Osteocyte (in vitro differentiated cells): ENCODE measurements around the gene PRKAB1. TPM values are rescaled to one million over a fixed set of nuclear protein-coding genes. Genes with fewer than 3 reads are reported as not detected.
A peak's percentile ranks its signal among the peaks of the same experiment; 100 is the strongest.

Experiments
- DNase-seq: peaks from one replicate; pipeline ENCODE4 v3.0.0; 2021; ENCODE audit warnings: mixed read lengths; ENCODE audit not compliant: unreplicated experiment; ENCODE audit errors: extremely low spot score
- H3K27ac Mint-ChIP-seq: one replicate; pipeline ENCODE4 v1.8.0; 2021; ENCODE audit warnings: mild to moderate bottlenecking, mixed read lengths; ENCODE audit not compliant: unreplicated experiment
- H3K27me3 Mint-ChIP-seq: one replicate; pipeline ENCODE4 v1.8.0; 2021; ENCODE audit warnings: mixed read lengths; ENCODE audit not compliant: unreplicated experiment
- H3K36me3 Mint-ChIP-seq: one replicate; pipeline ENCODE4 v1.8.0; 2021; ENCODE audit warnings: mixed read lengths; ENCODE audit not compliant: unreplicated experiment
- H3K4me1 Mint-ChIP-seq: one replicate; pipeline ENCODE4 v1.8.0; 2021; ENCODE audit warnings: mixed read lengths; ENCODE audit not compliant: unreplicated experiment
- H3K4me3 Mint-ChIP-seq: one replicate; pipeline ENCODE4 v1.8.0; 2021; ENCODE audit warnings: mild to moderate bottlenecking, moderate library complexity, mixed read lengths; ENCODE audit not compliant: unreplicated experiment
- H3K9me3 Mint-ChIP-seq: one replicate; pipeline ENCODE4 v1.8.0; 2021; ENCODE audit warnings: mixed read lengths; ENCODE audit not compliant: unreplicated experiment
- CTCF ChIP-seq: fragments of 200-600 bp; sonication (generic); IDR thresholded peaks from 2 replicates; pipeline ENCODE4 v1.5.0; 2021; ENCODE audit warnings: antibody characterized with exemption, mild to moderate bottlenecking, moderate library complexity
- total RNA-seq: library from RNA; stranded (reverse); gene quantifications from 2 replicates; pipeline ENCODE4 v1.2.1, GENCODE V29; 2021

PRKAB1 gene
- total RNA-seq, 1 donor from 2014 or later = 25.3 TPM

DNA sequence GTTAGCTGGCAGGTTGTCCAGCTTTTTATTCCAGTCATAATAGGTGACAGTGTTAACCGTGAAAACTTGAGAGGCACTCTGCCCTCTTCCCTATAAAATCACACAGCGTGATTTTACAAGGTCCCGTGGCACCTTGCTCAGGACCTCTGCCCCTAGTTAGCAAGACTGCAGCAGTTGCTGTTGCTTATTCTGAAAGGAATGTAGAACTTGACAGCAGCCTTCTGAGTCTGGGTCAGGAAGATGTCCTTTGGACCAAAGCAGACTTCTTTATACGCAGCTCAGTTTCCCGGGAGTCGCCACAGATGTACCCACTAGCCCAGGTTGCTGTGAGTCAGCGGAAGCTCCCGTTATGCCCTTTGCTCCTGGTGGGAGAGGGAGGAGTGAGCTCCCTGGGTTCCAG lies 13.2 kb downstream of the PRKAB1 start:
- Mint-ChIP-seq H3K9me3 (no peaks in the 10 kb centered on the region), H3K4me3 (no peak overlapping the region), H3K36me3 (peaks cover 41% of the 10 kb centered on the region), H3K27me3 (no peaks in the 10 kb centered on the region), H3K27ac (no peak overlapping the region), H3K4me1 (peaks cover 46% of the 10 kb centered on the region)
- DNase-seq = no peak
- no peak for TF ChIP-seq CTCF

DNA sequence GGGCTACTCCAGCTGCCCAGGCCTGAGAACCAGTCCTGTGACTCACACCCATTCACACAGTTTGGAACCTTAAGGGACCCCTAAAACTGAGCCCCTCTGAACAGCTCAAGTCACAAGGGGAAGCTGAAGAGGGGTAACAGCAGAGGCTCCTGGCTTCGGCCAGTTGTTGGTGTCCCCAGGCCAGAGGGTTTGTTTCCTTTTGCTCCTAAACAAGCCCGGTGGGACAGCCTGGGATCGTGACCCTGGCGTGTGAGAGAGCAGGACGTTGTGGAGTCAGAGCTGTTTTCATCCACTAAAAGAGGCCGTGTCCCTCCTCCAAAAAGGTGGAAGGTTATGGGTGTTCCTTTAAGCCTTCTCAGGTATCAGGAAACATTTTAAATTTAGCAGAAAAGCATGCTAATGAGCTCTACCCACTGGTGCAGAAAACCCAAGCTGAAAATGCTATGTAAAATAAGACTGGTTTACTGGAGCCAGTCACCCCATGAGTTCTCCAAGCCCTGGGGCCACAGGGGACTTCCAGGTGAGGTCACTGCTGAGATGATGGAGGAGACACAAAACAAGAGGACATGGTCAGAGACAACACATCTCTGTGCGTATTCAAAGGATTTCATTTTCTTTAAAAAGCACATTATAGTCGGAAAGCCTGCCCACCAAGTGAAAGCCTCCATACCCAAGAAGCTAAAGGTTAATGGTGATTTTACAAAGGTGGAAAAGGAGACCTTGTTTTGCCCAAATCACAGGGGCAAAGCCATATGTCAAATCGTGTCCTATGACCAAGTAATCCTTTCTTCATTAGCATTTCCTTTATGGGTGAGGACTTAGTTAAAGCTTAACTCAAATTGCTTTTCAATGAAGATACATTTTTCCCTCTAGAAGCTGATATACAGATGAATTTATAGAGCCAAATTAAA lies 14.1 kb downstream of the PRKAB1 start:
- no peaks in the 10 kb centered on the region for H3K9me3 Mint-ChIP-seq

DNA sequence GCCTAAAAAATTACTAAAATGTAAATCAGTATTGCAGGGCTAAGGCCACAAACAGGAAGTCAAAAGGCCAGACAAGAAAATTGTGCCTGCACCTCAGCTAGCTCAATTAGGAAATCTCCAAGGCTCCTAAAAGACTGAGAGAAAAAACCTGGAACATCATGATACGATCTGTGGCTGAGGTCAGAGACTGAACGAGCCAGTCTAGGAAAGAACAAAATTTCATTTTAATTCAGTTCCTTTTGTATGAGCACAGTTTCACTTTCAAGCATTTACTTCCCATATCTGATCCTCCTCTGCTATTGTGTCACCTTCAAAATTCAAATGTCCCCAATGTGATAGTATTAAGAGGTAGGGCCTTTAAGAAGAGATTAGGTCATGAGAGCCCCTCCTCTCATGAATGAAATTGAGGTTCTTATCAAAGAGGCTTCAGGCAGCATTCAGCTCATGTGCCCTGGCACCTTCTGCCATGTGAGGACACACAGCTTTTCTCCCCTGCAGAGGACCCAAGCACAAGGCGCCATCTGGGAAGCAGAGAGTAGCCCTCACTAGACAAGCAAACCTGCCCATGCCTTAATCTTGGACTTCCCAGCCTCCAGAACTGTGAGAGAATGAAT lies 14.8 kb downstream of the PRKAB1 start:
- Mint-ChIP-seq H3K4me3 (no peak overlapping the region), H3K9me3 (no peaks in the 10 kb centered on the region), H3K27ac (no peak overlapping the region), H3K4me1 (peaks cover 49% of the 10 kb centered on the region), H3K27me3 (no peaks in the 10 kb centered on the region), H3K36me3 (peaks cover 34% of the 10 kb centered on the region)
- TF ChIP-seq CTCF = no peak
- no peak for DNase-seq

More for the DNA sequence above, 14.1 kb downstream of the PRKAB1 start:
- H3K4me3 Mint-ChIP-seq = no peak overlapping the region
- H3K4me1 Mint-ChIP-seq = peaks cover 49% of the 10 kb centered on the region
- no peaks in the 10 kb centered on the region for H3K27me3 Mint-ChIP-seq
- TF ChIP-seq CTCF = no peak
- H3K36me3 Mint-ChIP-seq = peaks cover 36% of the 10 kb centered on the region
- DNase-seq = no peak
- no peak overlapping the region for H3K27ac Mint-ChIP-seq

DNA sequence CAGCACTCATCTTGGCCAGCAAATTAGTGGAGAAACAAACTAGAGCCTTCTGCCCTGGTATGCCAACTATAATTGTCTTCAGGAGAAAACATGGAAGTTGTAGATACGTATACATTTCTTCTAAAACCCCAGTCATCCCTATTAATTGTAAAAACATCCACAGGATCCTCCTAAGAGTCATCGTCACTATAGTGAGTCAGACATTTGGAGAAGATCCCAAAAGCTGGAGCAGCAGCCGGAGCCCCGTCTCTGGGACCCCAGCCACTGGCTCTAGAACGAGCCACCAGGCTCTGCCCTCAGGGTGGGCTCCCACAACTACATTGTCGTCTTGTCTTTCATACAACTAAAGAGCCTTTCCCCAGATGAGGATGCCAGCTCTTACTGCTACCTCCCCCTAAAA lies 15.5 kb downstream of the PRKAB1 start:
- peaks cover 29% of the 10 kb centered on the region for H3K36me3 Mint-ChIP-seq
- DNase-seq = no peak
- TF ChIP-seq CTCF = no peak

DNA sequence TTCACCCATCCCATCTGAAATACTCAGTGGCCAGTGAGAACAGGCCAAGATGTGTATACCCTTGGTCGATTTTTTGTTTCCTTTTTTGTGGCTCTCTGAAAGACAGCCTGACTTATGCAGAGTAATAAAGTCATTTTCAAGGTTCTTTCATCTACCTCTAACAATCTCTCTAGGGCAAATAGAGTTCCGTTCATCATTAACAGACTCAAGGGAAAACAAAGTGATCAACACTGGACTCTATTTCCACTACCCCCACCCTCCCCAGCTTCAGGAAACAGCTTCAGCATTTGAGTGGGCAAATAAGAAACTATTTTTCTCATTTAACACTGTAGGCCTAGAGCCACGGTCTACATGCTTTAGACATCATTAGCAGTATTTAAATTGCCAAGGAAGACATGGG lies 15.9 kb downstream of the PRKAB1 start:
- Mint-ChIP-seq H3K27ac (peak overlapping the region; percentile 7), H3K9me3 (no peaks in the 10 kb centered on the region), H3K27me3 (no peaks in the 10 kb centered on the region), H3K36me3 (peaks cover 25% of the 10 kb centered on the region), H3K4me3 (no peak overlapping the region), H3K4me1 (peaks cover 46% of the 10 kb centered on the region)
- TF ChIP-seq CTCF = no peak
- no peak for DNase-seq

More for the DNA sequence above, 15.5 kb downstream of the PRKAB1 start:
- Mint-ChIP-seq H3K27me3 (no peaks in the 10 kb centered on the region), H3K27ac (peak overlapping the region; percentile 7), H3K9me3 (no peaks in the 10 kb centered on the region), H3K4me1 (peaks cover 49% of the 10 kb centered on the region), H3K4me3 (no peak overlapping the region)
